Muscle layer of duodenum (tissue), 2 donors: ENCODE data around the gene TOM1L1.

Source experiments
- H3K27ac ChIP-seq: one replicate; pipeline ENCODE4 v1.7.0; 2013; ENCODE audit warnings: mild to moderate bottlenecking, low read length
- H3K27me3 ChIP-seq: one replicate; pipeline ENCODE4 v1.7.0; 2013; ENCODE audit warnings: low read depth, mild to moderate bottlenecking, control low read depth, low read length
- H3K36me3 ChIP-seq, 2 donors: one replicate each; pipeline ENCODE4 v1.7.0; 2013; ENCODE audit warnings: low read length in 2 of 2, control low read depth in 1 of 2, mild to moderate bottlenecking in 1 of 2; ENCODE audit not compliant: insufficient read depth in 2 of 2, control insufficient read depth in 1 of 2
- H3K4me1 ChIP-seq, 2 donors: one replicate each; pipeline ENCODE4 v1.7.0; 2013; ENCODE audit warnings: low read length in 2 of 2, mild to moderate bottlenecking in 2 of 2, control low read depth in 1 of 2, moderate library complexity in 1 of 2; ENCODE audit not compliant: insufficient read depth in 2 of 2, control insufficient read depth in 1 of 2
- H3K4me3 ChIP-seq, 2 donors: one replicate each; pipeline ENCODE4 v1.7.0; 2013; ENCODE audit warnings: low read length in 2 of 2, low read depth in 1 of 2, mild to moderate bottlenecking in 1 of 2
- H3K9me3 ChIP-seq, 2 donors: one replicate each; pipeline ENCODE4 v1.7.0; 2013; ENCODE audit warnings: low read length in 2 of 2, control low read depth in 1 of 2, mild to moderate bottlenecking in 1 of 2; ENCODE audit not compliant: control insufficient read depth in 1 of 2
- donor health status: healthy.

TOM1L1 gene

DNA sequence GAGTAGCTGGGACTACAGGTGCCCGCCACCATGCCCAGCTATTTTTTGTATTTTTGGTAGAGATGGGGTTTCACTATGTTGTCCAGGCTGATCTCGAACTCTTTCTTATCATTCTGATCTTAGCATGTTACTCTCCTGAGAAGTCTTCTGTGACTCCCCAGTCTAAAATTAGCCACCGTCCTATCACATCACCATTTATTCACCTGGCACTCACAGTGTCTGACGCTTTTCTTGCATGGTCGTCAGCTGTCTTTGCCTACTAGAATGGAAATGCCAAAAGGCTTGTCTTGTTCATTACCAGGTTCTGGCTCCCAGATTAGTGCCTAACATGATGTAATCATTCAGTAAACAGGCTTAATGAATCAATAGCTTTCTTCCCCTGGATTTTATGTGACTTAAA lies 23.8 kb downstream of the TOM1L1 start:
- H3K36me3 ChIP-seq = peaks cover 0 to 4% of the 10 kb centered on the region in 2 donors
- no peaks in the 10 kb centered on the region for H3K9me3 ChIP-seq
- no peaks in the 10 kb centered on the region for H3K27me3 ChIP-seq
- no peak overlapping the region for H3K4me3 ChIP-seq
- no peaks in the 10 kb centered on the region for H3K4me1 ChIP-seq
- H3K27ac ChIP-seq = no peak overlapping the region

DNA sequence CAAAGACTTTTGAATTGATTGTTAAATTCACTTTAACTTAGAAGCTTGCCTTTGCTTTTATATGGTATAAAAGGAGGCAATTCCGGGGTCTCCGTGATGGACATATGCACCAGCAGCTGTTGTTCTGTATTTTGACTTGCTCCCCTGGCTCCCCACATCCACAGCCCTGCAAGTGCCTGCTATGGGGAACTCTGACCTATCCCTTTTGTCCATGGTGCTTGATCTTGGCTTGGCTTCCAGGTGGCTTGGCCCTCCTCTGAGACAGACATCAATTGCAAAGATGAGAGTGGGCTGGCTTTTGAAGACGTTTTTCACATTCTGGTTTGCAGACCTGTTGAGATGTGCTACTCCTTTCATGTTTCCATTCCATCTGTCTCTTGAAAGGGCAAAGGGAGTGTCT lies 26.9 kb downstream of the TOM1L1 start:
- Histone ChIP-seq H3K36me3 (peaks cover 0 to 10% of the 10 kb centered on the region in 2 donors), H3K27ac (no peak overlapping the region), H3K4me1 (no peaks in the 10 kb centered on the region), H3K27me3 (no peaks in the 10 kb centered on the region), H3K9me3 (no peaks in the 10 kb centered on the region), H3K4me3 (no peak overlapping the region)

DNA sequence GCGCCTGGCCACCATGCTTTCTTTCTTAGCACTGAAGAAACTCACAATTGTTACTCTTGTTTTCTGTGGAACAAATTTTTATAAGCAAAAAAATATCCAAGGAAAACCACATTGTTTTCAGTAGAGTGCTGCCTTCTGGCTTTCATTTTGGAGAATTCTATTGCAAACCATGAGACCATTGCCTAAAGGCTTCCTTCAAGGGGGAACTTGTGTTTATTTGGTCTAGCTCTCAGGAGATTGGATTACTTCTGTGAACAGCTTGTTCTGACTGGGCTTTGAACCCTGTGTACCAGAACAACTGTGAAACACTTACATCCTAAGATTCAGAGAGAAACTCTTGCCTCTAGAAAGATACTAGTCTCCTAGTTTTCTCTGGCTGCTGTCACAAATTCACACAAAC lies 32.1 kb downstream of the TOM1L1 start:
- H3K36me3 ChIP-seq = peaks cover 3 to 36% of the 10 kb centered on the region in 2 donors
- no peaks in the 10 kb centered on the region for H3K27me3 ChIP-seq
- H3K4me1 ChIP-seq = no peaks in the 10 kb centered on the region
- H3K4me3 ChIP-seq = no peak overlapping the region
- no peaks in the 10 kb centered on the region for H3K9me3 ChIP-seq
- no peak overlapping the region for H3K27ac ChIP-seq

GRCh38 chr17:54933921-54934320 lies 33.3 kb downstream of the TOM1L1 start:
- no peaks in the 10 kb centered on the region for H3K4me1 ChIP-seq
- no peaks in the 10 kb centered on the region for H3K9me3 ChIP-seq
- peaks cover 5 to 36% of the 10 kb centered on the region in 2 donors for H3K36me3 ChIP-seq
- H3K27me3 ChIP-seq = no peaks in the 10 kb centered on the region
- H3K27ac ChIP-seq = no peak overlapping the region
- H3K4me3 ChIP-seq = no peak overlapping the region

- H3K27ac ChIP-seq = no peak overlapping the region
- H3K4me1 ChIP-seq = no peaks in the 10 kb centered on the region
- no peaks in the 10 kb centered on the region for H3K9me3 ChIP-seq
- no peak overlapping the region for H3K4me3 ChIP-seq
- H3K27me3 ChIP-seq = no peaks in the 10 kb centered on the region
- peaks cover 9 to 30% of the 10 kb centered on the region in 2 donors for H3K36me3 ChIP-seq
Measured at GRCh38 chr17:54935471-54935870, 34.8 kb downstream of the TOM1L1 start.

- H3K27ac ChIP-seq = no peak overlapping the region
- H3K4me3 ChIP-seq = no peak overlapping the region
- H3K4me1 ChIP-seq = no peaks in the 10 kb centered on the region
- peaks cover 9 to 30% of the 10 kb centered on the region in 2 donors for H3K36me3 ChIP-seq
- no peaks in the 10 kb centered on the region for H3K27me3 ChIP-seq
- H3K9me3 ChIP-seq = no peaks in the 10 kb centered on the region
Measured at GRCh38 chr17:54937018-54937417, 36.4 kb downstream of the TOM1L1 start.

GRCh38 chr17:54937426-54937825 lies 36.8 kb downstream of the TOM1L1 start:
- Histone ChIP-seq H3K27me3 (no peaks in the 10 kb centered on the region), H3K36me3 (peaks cover 9 to 30% of the 10 kb centered on the region in 2 donors), H3K9me3 (no peaks in the 10 kb centered on the region), H3K4me3 (no peak overlapping the region), H3K27ac (no peak overlapping the region), H3K4me1 (no peaks in the 10 kb centered on the region)

- Histone ChIP-seq H3K4me1 (no peaks in the 10 kb centered on the region), H3K27me3 (no peaks in the 10 kb centered on the region), H3K27ac (no peak overlapping the region), H3K36me3 (peaks cover 6 to 9% of the 10 kb centered on the region in 2 donors), H3K9me3 (no peaks in the 10 kb centered on the region), H3K4me3 (no peak overlapping the region)
Measured at GRCh38 chr17:54941285-54941684, 40.6 kb downstream of the TOM1L1 start.

- no peaks in the 10 kb centered on the region for H3K9me3 ChIP-seq
- H3K4me3 ChIP-seq = no peak overlapping the region
- no peak overlapping the region for H3K27ac ChIP-seq
- H3K36me3 ChIP-seq = no peaks in the 10 kb centered on the region
- no peaks in the 10 kb centered on the region for H3K27me3 ChIP-seq
- H3K4me1 ChIP-seq = no peaks in the 10 kb centered on the region
Measured at GRCh38 chr17:54944796-54945195, 44.1 kb downstream of the TOM1L1 start.

DNA sequence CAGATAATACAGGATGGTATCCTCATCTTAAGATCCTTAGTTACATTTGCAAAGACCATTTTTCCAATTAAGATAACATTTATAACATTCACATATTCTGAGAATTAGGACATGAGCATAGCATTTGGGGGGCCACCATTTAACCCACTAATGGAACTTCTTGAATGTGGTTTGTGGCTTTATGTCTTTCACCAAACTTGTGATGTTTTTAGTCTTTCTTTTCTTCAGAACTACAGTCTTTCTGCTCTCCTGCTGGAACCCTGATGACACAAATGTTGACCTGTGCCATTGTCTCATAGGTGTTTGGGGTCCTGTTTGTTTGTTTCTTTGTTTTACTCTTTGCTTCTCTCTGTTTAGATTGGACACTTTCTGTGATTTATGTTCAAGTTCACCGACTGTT lies 44.6 kb downstream of the TOM1L1 start:
- no peak overlapping the region for H3K4me3 ChIP-seq
- no peaks in the 10 kb centered on the region for H3K9me3 ChIP-seq
- no peak overlapping the region for H3K27ac ChIP-seq
- no peaks in the 10 kb centered on the region for H3K27me3 ChIP-seq
- no peaks in the 10 kb centered on the region for H3K4me1 ChIP-seq
- no peaks in the 10 kb centered on the region for H3K36me3 ChIP-seq

DNA sequence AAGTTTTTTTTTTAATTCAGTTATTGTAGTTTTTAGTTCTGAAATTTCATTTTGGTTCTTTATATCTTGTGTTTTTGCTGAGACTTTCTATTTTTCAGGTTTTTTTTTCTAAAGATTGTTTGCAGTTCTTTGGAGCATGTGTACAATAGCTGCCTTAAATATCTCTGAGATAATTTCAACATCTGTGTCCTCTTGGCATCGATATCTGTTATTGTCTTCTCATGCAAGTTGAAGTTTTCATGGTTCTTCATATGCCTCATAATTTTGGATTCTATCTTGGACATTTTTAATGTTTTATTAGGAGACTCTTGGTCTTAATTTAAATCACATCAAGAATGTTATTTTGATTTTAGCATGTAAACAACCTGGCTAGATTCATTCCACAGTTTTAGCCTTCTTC lies 45.0 kb downstream of the TOM1L1 start:
- Histone ChIP-seq H3K27ac (no peak overlapping the region), H3K4me3 (no peak overlapping the region), H3K4me1 (no peaks in the 10 kb centered on the region), H3K36me3 (no peaks in the 10 kb centered on the region), H3K9me3 (no peaks in the 10 kb centered on the region), H3K27me3 (no peaks in the 10 kb centered on the region)

GRCh38 chr17:54947396-54947795 lies 46.7 kb downstream of the TOM1L1 start:
- H3K9me3 ChIP-seq = no peaks in the 10 kb centered on the region
- H3K36me3 ChIP-seq = peaks cover 0 to 5% of the 10 kb centered on the region in 2 donors
- no peak overlapping the region for H3K27ac ChIP-seq
- H3K27me3 ChIP-seq = no peaks in the 10 kb centered on the region
- no peaks in the 10 kb centered on the region for H3K4me1 ChIP-seq
- H3K4me3 ChIP-seq = no peak overlapping the region
